T follicular helper cell (primary cell): ENCODE results near the gene DSPP.
"Not testable (repeated sequence)": the region's sequence is repeated elsewhere in the genome, so short reads cannot be mapped to it uniquely, and the experiment has no call there.

ENCODE experiments used
- DNase-seq: peaks from one replicate; pipeline ENCODE4 v3.0.0-alpha.2; 2020; ENCODE audit warnings: low read depth
- total RNA-seq, 2 experiments: gene quantifications; one replicate each; lab custom pipeline; 2026; lab: John Stamatoyannopoulos, UW

Gene DSPP
- total RNA-seq = 0 reads per million in 2 experiments

- DNase-seq = no peak
Observed at GRCh38 chr4:87608229-87608628, at the start of gene DSPP. TSS of gene DSPP (plus strand) at chr4:87608529. CDS start at chr4:87610909, 2,380 bp downstream.

- DNase-seq = peak; percentile 3
Observed at GRCh38 chr4:87559090-87559837, 49.1 kb upstream of the DSPP start.

DNA sequence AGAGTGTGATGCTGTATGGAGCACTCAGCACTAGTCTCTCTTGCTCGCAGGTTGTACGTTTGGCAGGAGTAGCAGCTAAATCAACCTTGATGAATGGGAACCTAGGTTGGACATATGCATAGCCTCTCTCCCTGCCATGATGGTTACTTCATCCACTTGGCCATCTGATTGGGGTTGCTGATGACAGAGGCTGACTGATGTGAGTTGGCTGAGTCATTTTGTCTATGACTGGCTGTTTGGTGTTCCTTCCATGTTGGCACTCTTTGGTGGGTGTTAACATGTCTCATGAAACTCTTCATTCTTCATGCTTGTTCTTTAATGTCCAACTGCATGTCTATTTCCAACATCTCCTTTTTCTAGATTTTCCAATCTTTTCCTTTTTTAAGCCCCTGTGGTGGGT, 47.5 kb upstream of the DSPP start:
- DNase-seq = no peak

DNA sequence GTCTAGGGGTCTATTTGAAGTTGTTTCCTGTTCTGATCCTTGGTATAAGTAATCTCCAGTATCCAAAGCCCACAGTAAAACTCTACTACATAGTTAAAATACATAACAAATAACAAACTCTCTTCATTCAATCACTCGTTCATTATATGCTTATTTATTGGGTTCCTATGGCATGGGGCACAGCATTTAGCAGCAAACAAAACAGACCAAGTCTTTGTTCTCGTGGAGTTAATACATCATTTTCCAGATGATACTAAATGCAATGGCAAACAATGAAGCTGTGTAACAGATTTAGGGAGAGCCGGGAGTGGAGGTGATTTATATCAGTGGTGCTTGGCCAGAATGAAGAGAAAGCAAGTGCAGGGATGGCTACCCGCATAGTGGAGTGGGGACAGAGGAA, 42.6 kb upstream of the DSPP start:
- no peak for DNase-seq

- no peak for DNase-seq
Observed at GRCh38 chr4:87566276-87566675, 42.1 kb upstream of the DSPP start.

- no peak for DNase-seq
Observed at GRCh38 chr4:87567191-87567590, 41.1 kb upstream of the DSPP start.

DNA sequence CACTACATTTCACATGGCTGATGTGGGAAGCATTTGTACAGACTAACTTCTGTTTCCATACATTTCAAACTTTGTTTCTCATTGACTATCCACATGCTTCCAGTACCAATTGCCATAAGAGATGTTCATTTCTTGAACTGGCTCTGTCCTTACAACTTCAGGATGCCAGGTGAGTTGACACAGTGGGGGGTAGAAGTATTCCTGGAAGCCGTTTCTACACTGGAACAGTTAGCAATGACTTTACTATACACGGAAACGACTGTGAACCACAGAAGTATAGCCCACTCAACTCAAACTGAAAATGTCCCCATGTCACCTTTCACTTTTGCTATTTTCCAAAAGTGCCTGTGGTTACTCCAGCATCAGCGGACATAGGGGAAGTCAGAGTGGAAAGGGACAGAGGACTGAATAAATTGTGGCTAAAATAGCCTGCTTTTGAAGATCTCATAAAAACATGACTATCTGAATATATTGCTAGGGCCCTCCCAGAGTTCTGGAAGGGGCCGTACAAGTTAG, 38.0 kb upstream of the DSPP start:
- no peak for DNase-seq

GRCh38 chr4:87574376-87574775, 34.0 kb upstream of the DSPP start:
- DNase-seq = not testable (repeated sequence)

GRCh38 chr4:87574996-87575395, 33.3 kb upstream of the DSPP start:
- DNase-seq = no peak

DNA sequence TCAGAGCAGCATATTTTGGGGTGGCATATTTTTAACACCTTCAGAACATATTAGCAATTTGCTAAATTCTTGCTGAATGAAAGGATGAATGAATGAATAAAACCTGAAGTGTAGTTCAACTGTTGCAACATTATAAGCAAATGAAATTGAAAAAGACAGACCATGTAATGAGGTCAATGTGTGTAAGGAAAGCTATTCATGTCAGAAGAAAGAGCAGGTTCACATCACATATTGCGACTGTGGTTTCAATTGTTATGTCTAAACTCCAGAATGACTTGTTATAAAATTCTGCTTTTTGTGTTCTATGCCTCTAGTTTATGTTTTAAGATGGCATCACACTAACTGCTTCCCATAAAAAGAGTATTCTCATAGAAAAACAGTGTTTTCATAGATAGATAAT, 32.9 kb upstream of the DSPP start:
- no peak for DNase-seq

DNA sequence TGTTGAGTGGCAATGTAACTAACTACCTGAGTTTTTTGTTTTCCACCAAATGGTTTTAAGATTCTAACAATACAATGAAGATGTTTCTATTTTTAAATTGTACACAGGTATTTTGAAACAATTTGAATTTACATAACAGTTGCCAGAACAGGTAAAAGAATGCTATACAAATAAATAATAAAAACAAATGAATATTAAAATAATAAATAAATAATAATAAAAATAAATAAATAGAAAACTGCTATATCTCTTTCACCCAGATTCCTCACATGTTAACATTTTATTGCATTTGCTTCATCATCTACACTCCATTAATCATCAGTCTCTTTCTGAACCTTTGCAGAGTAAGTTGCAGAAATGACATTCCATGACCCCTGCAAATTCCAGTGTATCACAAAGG, 32.3 kb upstream of the DSPP start:
- no peak for DNase-seq

DNA sequence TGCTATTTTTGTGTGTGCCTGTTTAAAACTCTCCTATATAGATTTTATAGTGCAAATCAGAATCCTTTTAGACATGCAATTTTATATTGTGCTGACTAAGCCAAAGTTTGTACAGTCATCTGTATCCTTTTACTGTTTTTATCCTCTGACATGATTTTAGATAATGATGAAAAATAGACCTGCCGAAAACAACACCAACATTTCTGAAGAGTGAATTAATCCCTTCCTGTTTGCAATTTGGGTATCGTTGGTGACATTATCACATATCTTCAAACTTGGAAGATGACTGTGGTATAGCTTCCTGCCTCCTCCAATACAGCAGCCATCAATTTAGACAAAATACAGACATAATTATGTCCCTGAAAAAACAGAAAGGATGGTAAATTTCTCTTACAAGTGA, 28.9 kb upstream of the DSPP start:
- DNase-seq = no peak

- DNase-seq = no peak
Observed at GRCh38 chr4:87580057-87580456, 28.3 kb upstream of the DSPP start.

DNA sequence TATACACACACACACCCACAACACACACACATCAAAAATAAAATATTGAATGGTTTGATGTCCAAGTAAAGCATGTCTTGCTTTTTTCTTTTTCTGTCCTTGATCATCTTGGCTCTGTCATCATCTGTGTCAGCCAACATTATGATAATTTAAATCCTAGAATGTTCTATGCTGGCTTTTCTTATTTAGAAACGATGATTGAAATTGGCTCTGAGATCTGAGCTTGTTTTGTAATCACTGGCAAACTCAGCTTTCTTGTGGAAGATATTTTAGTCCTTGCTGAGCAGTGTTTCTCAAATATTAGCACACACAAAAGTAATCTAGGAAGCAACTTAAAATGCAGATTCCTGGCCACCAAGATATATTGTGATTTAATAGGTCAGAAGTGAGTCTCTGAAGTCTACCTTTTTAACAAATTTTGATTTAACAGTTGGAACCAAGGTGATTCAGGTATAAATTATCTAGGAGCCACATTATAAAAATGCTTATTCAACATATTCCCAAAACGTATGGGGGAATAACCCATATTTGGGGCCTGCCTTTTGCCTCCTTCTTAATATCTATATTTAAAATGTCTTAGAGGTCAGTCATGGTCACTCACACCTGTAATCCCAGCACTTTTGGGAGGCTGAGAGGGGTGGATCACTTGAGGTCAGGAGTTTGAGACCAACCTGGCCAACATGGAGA, 24.0 kb upstream of the DSPP start:
- DNase-seq = no peak

DNA sequence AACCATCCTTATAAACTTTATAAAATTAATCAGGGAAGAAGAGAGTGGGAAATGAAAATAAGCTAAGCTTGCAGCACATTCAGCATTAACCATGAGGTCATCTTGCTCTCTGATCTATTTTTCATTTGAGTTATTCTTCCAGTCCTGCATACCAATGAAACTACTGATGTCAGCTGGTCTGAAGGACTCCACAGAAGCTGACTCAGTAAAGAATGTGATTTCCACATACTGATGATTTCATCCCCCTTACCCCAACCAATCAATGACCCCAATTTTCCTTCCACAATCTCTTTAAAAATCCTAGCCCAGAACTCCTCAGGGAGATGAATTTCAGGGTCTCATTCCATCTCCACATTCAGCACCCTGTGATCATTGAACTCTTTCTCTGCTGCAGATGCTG, 18.8 kb upstream of the DSPP start:
- no peak for DNase-seq

- no peak for DNase-seq
Observed at GRCh38 chr4:87592124-87592523, 16.2 kb upstream of the DSPP start.

DNA sequence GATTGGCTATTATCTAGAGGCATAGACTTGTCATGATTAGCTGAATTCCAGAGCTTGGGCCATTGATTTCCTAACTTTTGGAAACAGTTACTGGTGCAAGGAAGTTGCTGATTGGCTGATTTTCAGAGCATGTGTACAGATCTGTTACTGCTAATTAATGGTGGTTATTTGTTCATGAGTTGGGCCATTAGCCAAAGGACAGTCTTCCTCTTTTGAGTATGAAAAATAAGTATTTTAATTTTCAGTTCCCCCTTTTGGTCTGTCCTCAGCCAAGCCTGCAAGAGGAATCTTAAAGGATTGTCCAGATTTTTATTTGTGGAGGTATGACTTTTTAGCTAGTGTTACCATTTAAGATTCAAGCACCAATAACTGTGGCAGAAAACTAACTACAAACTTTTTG, 7.0 kb upstream of the DSPP start:
- no peak for DNase-seq

DNA sequence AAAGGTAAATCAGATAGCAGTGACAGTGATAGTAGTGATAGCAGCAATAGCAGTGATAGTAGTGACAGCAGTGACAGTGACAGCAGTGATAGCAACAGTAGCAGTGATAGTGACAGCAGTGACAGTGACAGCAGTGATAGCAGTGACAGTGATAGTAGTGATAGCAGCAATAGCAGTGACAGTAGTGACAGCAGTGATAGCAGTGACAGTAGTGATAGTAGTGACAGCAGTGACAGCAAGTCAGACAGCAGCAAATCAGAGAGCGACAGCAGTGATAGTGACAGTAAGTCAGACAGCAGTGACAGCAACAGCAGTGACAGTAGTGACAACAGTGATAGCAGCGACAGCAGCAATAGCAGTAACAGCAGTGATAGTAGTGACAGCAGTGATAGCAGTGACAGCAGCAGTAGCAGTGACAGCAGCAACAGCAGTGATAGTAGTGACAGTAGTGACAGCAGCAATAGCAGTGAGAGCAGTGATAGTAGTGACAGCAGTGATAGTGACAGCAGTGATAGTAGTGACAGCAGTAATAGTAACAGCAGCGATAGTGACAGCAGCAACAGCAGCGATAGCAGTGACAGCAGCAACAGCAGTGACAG, 6.1 kb downstream of the DSPP start:
- DNase-seq = no peak

DNA sequence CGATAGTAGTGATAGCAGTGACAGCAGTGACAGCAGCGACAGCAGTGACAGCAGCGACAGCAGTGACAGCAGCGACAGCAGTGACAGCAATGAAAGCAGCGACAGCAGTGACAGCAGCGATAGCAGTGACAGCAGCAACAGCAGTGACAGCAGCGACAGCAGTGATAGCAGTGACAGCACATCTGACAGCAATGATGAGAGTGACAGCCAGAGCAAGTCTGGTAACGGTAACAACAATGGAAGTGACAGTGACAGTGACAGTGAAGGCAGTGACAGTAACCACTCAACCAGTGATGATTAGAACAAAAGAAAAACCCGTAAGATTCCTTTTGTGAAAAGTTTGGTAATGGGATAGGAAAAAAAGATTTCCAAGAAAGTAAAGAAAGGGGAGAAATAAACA, 7.9 kb downstream of the DSPP start:
- no peak for DNase-seq

DNA sequence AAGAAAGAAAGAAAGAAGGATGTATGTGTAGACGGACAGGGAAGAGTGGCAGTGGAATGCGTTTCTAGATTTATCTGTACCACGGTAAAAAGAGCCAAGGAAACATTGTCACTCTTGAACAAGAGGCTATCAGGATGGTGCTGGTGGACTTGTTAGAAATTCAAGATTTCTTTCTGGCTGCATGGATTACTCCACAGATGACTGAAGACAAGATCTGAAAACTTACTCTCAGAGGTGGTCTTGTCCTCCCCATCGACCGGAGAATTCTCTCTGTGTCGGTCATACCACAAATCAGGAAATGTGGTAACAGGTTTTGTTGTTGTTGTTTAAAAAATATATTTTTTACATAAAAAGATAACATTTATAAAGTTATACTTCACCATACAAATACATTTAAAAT, 11.8 kb downstream of the DSPP start:
- DNase-seq = no peak

DNA sequence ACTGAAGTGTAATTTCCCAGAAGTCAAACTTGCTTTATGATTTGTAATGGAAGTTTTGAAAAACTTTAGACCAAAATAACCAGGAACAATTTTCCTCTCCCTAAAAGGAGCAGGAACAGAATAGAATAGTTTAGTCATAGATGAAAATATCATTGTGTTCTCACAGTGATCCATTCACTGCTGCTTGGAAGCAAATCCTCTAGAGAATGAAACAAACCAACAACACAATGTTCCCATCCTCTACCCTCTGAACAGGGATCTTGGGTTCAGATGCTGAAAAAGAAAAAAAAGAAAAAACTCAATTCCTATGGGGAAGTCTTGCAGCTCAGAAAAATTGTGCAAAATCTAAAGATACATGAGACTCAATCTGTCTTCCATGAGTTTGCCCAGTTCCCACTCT, 12.2 kb downstream of the DSPP start:
- no peak for DNase-seq

- no peak for DNase-seq
Observed at GRCh38 chr4:87622303-87622702, 14.0 kb downstream of the DSPP start.

DNA sequence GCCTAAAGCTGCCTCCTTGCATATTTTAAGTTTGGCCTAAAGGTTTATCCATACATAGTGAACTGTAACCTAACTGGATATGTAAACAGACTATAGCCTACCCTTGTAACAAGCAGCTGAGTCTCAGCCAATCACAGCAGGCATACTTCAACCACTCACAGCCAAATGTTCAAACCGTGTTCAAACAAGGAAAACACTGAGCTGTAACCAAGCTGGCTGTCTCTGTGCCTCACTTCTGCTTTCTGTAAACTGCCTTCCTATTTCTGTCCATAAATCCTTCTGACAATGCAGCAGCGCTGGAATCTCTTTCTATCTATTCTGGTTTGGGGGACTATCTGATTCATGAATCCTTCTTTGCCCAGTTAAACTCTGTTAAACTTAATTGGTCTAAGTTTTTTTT, 16.4 kb downstream of the DSPP start:
- no peak for DNase-seq
